ENCODE results near the gene RGS7.

GRCh38 chr1:241145881-241146280 is 211.1 kb downstream of the RGS7 start:
- no peak for TF ChIP-seq CTCF (conservative IDR thresholded peaks at IDR 0.05 in 1 of 2, IDR thresholded peaks at IDR 0.05 in 1 of 2; ENCODE audit: extremely low read depth in 1 of 2, insufficient read depth in 1 of 2, low read depth in 1 of 2, low read length in 2 of 2)
- TF ChIP-seq EZH2 (IDR thresholded peaks at IDR 0.05; ENCODE audit: borderline replicate concordance, low read length) = no peak

Data from mammary epithelial cell (primary cell).